ENCODE results near the gene ANKRD11.
"Not testable (repeated sequence)": the region's sequence is repeated elsewhere in the genome, so short reads cannot be mapped to it uniquely, and the experiment has no call there.

The ANKRD11 gene

GRCh38 chr16:89396156-89396555 is 94.2 kb downstream of the ANKRD11 start:
- no peak for TF ChIP-seq CTCF (IDR thresholded peaks at IDR 0.05; ENCODE audit: control extremely low read depth, extremely low read depth, low read depth, missing control alignments)
- ChIA-PET POLR2A (interaction anchor here (0.6 kb wide), 1 partner anchor 513 kb away, joined by 3 read pairs; no protein-coding TSS in a partner anchor), CTCF (no interaction called here)
- DNase-seq (ENCODE audit: extremely low spot score) = no peak

GRCh38 chr16:89395150-89396142 is 94.9 kb downstream of the ANKRD11 start:
- POLR2A ChIA-PET = interaction anchor here (0.6 kb wide), 1 partner anchor 514 kb away, joined by 3 read pairs; no protein-coding TSS in a partner anchor
- no peak for DNase-seq (ENCODE audit: extremely low spot score)
- no peak for TF ChIP-seq CTCF (IDR thresholded peaks at IDR 0.05; ENCODE audit: control extremely low read depth, extremely low read depth, low read depth, missing control alignments)
- CTCF ChIA-PET = no interaction called here

GRCh38 chr16:89393738-89394406 is 96.5 kb downstream of the ANKRD11 start:
- ChIA-PET POLR2A (no interaction called here), CTCF (interaction anchor here (1.0 to 1.4 kb wide), 3 partner anchors 9 to 26 kb away, joined by 3 read pairs; no protein-coding TSS in a partner anchor)
- no peak for DNase-seq (ENCODE audit: extremely low spot score)
- TF ChIP-seq CTCF (IDR thresholded peaks at IDR 0.05; ENCODE audit: control extremely low read depth, extremely low read depth, low read depth, missing control alignments) = no peak

GRCh38 chr16:89392881-89393737 is 97.3 kb downstream of the ANKRD11 start:
- ChIA-PET POLR2A (no interaction called here), CTCF (interaction anchor here (1.0 to 1.5 kb wide), 4 partner anchors 8 to 25 kb away, joined by 3 read pairs; no protein-coding TSS in a partner anchor)
- TF ChIP-seq CTCF (IDR thresholded peaks at IDR 0.05; ENCODE audit: control extremely low read depth, extremely low read depth, low read depth, missing control alignments) = no peak
- DNase-seq (ENCODE audit: extremely low spot score) = no peak

- POLR2A ChIA-PET; DNase-seq (ENCODE audit: extremely low spot score); CTCF ChIA-PET: not testable (repeated sequence)
These were observed 100.2 kb downstream of the ANKRD11 start for GRCh38 chr16:89390224-89390583.

GRCh38 chr16:89389504-89390223 is 100.7 kb downstream of the ANKRD11 start:
- POLR2A ChIA-PET; CTCF ChIA-PET; DNase-seq (ENCODE audit: extremely low spot score): not testable (repeated sequence)

GRCh38 chr16:89388536-89388935 is 101.8 kb downstream of the ANKRD11 start:
- CTCF ChIA-PET = no interaction called here
- TF ChIP-seq CTCF (IDR thresholded peaks at IDR 0.05; ENCODE audit: control extremely low read depth, extremely low read depth, low read depth, missing control alignments) = no peak
- POLR2A ChIA-PET = no interaction called here
- DNase-seq (ENCODE audit: extremely low spot score) = no peak
